Fibroblast of mammary gland (primary cell): ENCODE data around the gene AVPR2.

Experiments used
- DNase-seq: peaks from one replicate; pipeline ENCODE4 v3.0.0-alpha.2; 2010; ENCODE audit warnings: low read depth
- H3K4me3 ChIP-seq: 2 replicates; pipeline ENCODE4 v1.5.1; 2011; ENCODE audit warnings: low read depth, mild to moderate bottlenecking, low read length, moderate library complexity; ENCODE audit not compliant: control insufficient read depth
- TF ChIP-seq, protein P1 (sequence below): conservative IDR thresholded peaks from 2 replicates; pipeline ENCODE4 v1.5.1; 2011; ENCODE audit warnings: low read depth, low read length, inconsistent platforms; ENCODE audit not compliant: control insufficient read depth, insufficient read depth

AVPR2 gene

GRCh38 chrX:153950127-153950526 is 45.7 kb downstream of the AVPR2 start:
- no peak overlapping the region for H3K4me3 ChIP-seq
- TF ChIP-seq, protein P1, sequence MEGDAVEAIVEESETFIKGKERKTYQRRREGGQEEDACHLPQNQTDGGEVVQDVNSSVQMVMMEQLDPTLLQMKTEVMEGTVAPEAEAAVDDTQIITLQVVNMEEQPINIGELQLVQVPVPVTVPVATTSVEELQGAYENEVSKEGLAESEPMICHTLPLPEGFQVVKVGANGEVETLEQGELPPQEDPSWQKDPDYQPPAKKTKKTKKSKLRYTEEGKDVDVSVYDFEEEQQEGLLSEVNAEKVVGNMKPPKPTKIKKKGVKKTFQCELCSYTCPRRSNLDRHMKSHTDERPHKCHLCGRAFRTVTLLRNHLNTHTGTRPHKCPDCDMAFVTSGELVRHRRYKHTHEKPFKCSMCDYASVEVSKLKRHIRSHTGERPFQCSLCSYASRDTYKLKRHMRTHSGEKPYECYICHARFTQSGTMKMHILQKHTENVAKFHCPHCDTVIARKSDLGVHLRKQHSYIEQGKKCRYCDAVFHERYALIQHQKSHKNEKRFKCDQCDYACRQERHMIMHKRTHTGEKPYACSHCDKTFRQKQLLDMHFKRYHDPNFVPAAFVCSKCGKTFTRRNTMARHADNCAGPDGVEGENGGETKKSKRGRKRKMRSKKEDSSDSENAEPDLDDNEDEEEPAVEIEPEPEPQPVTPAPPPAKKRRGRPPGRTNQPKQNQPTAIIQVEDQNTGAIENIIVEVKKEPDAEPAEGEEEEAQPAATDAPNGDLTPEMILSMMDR, result no peak
- no peak for DNase-seq

- no peak overlapping the region for H3K4me3 ChIP-seq
- TF ChIP-seq, protein P1, result no peak
- DNase-seq, result no peak
Observed at GRCh38 chrX:153951683-153952372, 47.4 kb downstream of the AVPR2 start.

- TF ChIP-seq, protein P1, result no peak
- no peak for DNase-seq
- no peak overlapping the region for H3K4me3 ChIP-seq
Observed at GRCh38 chrX:153952373-153953026, 48.0 kb downstream of the AVPR2 start.

DNA sequence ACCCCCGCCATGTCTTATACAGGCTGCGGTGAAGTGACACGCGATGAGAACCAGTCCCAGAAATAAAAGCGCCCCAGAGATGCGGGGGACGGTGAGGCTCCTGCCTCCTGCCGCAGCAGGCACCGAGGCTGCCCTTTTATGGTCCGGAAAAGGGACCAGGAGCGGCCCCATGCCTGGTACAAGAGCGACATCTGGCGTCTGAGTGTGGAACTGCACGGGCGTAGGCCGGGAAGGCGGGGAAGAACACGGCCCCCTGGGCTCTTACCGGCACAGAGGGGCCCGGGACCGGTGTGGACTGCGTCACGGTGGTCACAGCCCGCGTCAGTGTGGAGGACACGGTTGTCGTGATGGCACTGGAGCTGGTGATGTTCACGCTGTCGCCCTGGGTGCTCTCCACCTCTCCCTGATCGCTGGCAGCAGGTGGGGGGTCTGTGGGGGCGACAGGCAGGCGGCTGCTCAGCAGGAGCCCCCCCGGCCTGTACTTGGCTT is 48.9 kb downstream of the AVPR2 start:
- no peak overlapping the region for H3K4me3 ChIP-seq
- TF ChIP-seq, protein P1, result peak; percentile 85
- DNase-seq, result peak; percentile 60

DNA sequence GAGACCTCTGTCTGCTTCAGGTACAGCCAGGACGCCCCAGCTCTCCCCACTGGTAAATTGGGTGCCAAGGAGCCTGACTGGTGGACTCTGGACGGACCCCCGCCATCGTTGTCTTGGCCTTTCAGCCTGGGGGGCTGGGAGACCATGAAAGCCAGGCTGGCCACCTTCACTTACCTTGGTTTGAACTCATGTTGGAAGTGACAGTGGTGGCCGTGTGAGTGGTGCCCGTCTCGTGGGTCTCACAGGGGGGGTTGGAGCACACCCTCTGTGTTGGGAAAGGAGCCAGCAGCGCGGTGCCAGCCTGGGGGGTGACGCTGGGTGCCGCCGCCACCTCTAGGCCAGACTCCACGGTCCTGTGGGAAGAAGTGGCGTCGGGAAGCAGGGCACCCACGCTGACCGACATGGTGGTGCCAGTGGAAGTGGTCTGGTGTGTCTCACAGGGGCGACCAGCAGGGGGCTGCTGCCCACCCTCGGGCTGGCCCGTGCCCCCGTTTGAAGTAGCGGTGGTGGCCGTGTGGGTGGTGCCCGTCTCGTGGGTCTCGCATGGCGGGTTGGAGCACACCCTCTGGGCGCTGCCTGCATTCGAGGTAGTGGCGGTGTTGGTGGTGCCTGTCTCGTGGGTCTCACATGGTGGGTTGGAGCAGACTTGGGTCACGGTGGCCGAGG is 49.6 kb downstream of the AVPR2 start:
- DNase-seq, result no peak
- H3K4me3 ChIP-seq, result no peak overlapping the region
- TF ChIP-seq, protein P1, result no peak

DNA sequence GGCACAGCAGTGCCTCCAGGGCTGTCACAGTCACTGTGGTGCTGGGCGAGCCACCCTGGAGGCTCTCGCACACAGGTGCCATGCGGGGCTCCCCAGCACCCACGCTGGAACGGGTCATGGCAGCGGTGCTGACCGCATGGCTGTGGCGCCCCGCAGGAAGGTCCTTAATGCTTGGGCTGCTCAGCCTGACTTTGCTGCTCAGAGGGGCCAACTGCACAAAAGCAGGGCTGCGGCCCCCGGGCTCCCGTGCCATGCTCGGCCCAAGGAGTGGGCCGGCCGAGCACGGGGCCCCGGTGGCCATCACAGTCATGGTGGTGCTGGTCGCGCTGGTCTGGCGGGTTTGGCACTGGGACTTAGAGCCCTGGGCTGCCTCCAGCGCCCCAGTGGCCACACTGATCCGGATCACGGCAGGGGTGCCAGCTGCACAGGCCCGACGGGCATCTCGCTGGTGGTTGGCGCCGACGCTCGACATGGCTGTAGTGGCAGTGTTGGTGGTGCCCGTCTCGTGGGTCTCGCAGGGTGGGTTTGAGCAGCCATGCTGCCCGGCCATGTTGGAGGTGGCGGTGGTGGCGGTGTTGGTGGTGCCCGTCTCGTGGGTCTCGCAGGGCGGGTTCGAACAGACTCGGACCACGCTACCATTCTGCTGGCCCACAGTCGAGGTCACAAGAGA is 50.2 kb downstream of the AVPR2 start:
- TF ChIP-seq, protein P1, result no peak
- H3K4me3 ChIP-seq, result no peak overlapping the region
- no peak for DNase-seq
